Measurements from ENCODE around the gene LPAR1.

The LPAR1 gene

DNA sequence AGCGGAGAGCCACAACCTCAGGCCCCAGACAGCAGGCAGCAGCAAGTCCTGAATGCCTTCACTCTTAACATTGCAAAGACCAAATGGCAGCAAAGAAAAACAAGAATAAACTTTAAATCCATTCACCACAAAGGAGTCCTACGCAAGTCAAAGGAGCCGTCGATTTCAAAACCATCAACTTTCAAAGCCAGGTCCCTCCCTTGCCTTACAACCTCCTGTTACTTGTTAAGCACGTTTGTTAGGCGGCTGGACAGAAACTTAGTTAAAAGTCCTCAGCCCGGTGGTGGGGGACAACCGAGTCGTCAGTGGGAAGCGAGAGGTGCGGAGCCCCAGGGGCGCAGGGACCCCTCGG lies 938 bp downstream of the LPAR1 start:
- DNase-seq = peak; percentile 1

DNA sequence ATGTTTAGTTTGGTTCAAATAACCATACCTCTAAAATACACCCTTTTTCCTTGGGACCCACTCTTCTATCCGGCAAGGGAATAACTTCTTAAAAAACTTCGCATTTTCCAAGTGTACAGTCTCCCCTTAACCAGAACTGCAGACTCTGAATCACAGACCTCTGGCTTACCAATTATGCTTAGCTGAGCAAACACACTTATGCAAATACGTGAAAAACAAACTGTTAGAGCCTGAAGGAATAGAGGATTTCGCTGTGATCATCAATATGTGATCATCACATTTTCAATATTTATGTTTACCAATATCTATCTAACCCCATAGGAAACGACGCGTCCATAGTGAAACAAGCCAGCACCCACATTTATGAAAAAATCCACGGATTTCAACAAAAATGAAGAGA lies 1.3 kb downstream of the LPAR1 start:
- no peak for DNase-seq

DNA sequence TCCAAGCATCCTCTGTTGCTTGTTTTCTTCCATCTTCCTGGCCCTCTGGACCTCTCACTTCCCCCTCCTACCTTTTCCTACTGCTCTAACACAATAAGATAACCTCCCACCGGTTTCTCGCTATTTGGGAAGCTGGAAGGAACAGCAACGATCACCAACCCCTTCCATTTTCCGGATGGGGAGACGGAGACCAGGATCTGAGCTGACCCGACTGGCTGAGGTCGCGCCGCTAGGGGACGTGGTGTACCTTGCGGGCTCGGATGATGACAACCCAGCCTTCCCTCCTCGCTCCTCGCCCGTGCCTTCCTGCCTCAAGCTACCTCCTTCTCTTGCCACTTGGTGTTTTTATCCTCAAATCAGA lies 1.9 kb downstream of the LPAR1 start:
- DNase-seq = peak; percentile 5

- DNase-seq = no peak
These were observed 2.5 kb downstream of the LPAR1 start for GRCh38 chr9:111035543-111036428.

GRCh38 chr9:111034898-111035539 lies 3.3 kb downstream of the LPAR1 start:
- DNase-seq = no peak

DNA sequence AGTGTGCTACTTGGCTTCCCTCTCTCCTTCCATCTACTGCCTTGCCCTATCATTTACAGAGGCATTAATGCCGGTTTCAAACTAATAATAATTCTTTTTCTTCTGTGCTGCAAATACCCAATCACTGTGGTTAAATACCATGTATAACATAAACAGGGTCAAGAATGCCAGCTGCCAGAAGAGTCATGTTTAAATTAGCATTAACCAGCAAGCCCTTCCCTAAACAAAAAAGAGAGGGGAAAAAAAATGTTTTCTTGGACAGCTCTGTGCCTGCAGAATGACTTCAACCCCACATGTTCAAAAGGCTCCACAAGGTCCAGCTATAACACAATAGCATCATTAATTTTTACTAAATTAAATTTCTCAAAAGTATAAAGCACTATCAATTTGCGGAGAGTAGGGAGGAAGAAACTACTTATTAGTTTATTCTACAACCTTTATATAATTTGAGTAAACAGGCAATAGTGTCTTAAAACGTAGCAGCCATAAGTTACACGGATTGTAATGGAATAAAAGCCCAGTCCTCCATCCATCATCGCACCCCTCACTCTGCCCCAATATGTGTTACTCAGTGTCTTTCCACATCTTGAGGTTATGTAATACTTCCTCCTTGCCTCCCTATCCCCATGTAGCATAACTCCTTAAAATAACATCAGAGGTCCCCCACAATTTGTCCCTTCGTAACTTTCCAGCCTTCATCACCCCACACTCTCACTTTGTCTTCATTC lies 3.9 kb downstream of the LPAR1 start:
- no peak for DNase-seq

GRCh38 chr9:111030492-111030891 lies 7.8 kb downstream of the LPAR1 start:
- DNase-seq = no peak

- DNase-seq = no peak
These were observed 9.0 kb downstream of the LPAR1 start for GRCh38 chr9:111029260-111029659.

DNA sequence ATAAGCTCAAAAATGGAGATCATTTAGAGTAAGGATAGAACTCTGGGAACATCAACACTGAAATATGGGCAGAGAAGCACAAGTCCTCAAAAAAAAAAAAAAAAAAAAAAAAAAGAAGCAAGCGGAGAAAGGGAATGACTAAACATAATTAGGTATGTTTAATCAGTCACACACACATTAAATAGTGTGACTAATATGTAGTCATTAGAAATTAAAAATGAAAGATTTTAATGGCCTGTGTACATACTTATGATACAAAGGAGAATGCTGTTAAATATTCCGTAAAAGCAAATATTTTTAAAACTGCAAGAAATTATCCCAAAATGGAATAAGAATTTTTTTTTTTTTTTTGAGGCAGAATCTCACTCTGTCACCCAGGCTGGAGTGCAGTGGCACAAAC lies 10.5 kb downstream of the LPAR1 start:
- DNase-seq = no peak

- no peak for DNase-seq
These were observed 15.1 kb downstream of the LPAR1 start for GRCh38 chr9:111023128-111023527.

DNA sequence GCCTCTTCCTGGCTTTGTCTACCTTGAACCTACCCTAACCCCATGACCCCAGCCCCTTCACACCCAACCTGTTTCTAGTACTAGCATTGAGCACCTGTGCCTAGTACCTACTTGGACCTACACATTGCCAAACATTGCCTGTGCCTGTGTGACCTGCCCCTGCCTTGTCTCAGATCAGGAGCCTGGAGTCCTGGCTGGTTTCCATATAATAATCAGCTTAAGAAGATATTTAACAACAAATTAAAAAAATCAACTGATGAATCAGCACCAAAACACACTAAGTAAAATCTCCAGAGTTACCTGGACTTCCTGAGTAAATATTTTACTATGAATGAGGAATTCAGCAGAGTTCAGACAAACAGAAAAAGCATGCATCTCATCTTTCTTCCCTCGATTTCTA lies 17.7 kb downstream of the LPAR1 start:
- DNase-seq = no peak

DNA sequence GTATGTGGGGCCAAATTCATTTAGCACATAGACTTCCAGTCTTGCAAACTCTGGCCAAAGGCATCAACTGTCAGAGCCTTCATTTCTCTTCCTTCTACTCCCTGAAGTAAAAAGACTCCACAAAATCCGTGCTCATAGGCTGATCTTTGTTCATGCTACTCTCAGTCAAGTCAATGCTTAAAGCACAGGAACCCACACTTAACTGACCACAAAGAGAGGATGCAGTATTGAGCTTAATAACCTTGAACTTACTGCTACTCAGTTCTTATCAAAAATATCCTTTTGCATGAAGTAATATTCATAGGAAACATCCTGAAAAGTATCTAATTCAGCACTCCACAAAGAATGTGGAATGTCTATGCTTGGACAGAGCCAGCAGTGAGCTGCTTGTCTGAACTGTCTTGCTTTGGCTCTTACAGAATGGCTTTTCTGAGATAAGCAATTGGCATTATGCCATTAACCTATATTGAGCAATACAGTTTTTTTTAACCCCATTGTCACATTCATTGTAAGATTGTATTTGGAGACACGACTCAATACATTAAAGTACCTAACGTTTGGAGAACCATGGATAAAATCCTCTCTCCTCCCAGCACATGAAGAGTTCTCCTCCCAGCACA lies 21.7 kb downstream of the LPAR1 start:
- no peak for DNase-seq

DNA sequence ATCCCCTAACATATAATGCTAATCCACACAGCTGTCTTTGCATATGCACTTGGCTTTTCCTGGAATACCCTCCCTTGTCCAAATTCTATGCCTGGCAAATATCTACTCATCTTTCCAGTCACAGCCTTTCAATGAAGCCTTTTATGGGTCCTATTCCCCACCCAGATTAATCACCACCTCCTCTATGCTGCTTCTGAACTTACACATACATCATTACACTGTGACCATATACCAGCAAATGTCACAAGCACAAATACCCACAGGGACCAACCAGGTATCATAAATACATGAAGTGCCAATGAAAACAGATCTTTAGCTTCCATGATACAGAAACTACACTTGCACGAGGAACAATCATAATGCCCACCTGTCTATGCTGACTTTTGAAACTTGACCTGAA lies 22.3 kb downstream of the LPAR1 start:
- peak; percentile 65 for DNase-seq

DNA sequence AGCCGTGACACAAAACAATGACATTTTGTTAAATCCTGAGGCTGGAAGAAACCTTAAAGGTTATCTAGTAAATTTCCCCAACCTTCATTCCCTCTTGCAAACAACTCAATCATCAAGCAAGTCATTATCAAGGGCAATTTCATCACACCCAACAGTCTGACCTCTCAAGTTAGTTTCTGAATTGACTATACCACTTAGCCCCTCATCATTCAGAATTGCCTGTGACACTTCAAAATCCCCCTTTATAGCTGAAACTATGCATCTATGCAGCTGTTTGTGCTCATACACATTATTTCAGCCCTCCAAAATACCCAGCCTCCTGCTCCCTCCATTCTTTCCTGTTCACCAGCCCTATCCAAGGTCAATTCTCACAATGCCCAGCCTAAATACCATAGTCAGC lies 24.6 kb downstream of the LPAR1 start:
- DNase-seq = no peak

- peak; percentile 38 for DNase-seq
These were observed 25.0 kb downstream of the LPAR1 start for GRCh38 chr9:111013250-111013649.

DNA sequence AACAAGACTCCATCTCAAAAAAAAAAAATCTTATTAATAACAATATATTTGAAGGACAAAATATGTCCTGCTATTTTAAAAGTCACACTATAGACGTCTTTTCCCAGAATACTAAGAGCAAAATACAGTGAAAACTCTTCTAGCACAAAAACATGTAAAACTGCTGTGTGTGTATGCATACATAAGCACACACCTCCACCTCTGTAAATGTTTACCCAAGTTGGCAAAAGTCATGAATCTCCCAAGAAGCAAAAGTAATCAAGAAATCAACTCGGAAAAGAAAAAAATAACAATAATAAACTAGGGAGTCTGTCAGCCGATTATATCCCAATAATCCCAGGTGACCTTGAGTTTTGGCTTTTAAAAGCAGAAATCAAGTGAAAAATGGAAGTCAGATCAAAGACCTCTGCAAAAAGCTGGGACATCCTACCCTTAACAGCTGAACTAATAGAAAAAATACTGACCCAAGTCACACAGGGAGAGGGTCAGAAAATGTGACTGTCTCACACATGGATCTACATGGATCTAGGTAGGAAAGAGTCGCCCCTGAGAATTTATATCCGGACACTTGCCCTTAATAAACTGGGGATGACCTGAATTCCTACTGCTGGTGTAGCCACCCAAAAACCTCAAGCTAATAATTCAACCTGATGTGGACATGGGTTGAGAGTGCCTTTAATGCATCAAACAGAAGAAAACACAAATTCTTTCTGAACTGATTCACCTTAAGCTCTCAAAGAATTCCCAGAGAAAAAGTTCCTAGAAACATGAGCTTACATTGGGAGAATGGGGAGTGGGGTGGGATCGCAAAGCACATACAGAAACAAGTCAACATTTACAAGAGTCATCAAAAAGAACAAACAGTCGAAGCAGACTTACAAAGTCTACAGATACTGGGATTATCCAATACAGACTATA lies 29.9 kb downstream of the LPAR1 start:
- DNase-seq = no peak

- DNase-seq = no peak
These were observed 32.4 kb downstream of the LPAR1 start for GRCh38 chr9:111005746-111006470.

DNA sequence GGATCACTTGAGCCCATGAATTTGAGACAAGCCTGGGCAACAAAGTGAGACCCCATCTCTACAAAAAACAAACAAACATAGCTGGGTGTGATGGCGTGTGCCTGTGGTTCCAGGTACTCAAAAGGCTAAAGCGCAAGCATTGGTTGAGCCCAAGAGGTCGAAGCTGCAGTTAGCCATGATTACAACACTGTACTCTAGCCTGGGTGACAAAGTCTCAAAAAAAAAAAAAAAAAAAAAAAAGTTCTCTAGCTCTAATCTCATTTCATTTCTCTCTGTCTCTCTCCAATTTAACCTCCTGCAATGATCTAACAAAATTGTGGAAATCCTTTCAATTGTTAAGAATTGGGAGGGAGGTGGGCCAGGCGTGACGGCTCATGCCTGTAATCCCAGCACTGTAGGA lies 33.3 kb downstream of the LPAR1 start:
- DNase-seq = no peak

DNA sequence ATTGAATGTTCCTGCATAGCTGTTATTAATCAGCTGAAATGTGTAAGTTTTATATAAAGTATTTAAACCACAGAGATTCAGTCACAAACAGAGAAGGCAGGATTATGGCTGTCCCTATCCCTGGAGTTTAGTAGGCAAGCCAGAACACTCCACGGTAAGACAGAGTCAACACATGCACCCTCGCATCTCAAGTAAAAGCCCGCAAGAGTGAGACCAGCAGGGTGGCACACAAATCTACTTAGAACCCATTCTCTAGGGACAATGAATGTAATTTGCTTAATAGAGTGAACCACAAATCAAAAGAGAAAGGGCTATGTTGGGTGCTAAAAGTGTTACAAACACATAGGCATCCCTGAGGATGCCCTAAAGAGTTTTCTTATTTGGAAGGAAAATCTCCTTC lies 35.1 kb downstream of the LPAR1 start:
- no peak for DNase-seq

DNA sequence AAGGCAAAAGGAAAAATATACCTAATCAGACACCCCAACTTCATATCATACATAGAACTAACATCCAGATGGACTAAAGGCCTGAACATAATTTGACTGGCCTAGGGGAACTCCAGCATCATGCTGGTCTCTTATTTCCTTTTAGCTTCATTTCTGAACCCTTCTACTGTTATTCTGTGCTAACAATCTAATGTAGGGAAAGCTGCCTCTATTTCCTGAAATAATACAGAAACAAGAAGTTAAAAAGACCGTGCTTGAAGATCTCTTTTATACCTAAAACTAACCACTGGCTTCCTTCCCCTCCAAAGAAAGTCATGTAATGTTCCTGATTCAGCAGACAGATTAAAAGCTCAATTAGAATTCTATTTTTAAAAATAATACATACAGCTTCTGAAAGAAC lies 36.7 kb downstream of the LPAR1 start:
- no peak for DNase-seq

GRCh38 chr9:111000202-111000601 lies 38.1 kb downstream of the LPAR1 start:
- DNase-seq = peak; percentile 13

GRCh38 chr9:110999379-110999778 lies 38.9 kb downstream of the LPAR1 start:
- no peak for DNase-seq

All from NCI-H1092 treated with DMSO at 0.1 percent for 48 hours (cell line).